Fibroblast of mammary gland (primary cell): ENCODE results near the gene CCDC191.
A peak's percentile ranks its signal among the peaks of the same experiment; 100 is the strongest.

Experiments
- DNase-seq: peaks from one replicate; pipeline ENCODE4 v3.0.0-alpha.2; 2010; ENCODE audit warnings: low read depth
- H3K4me3 ChIP-seq: 2 replicates; pipeline ENCODE4 v1.5.1; 2011; ENCODE audit warnings: low read depth, mild to moderate bottlenecking, low read length, moderate library complexity; ENCODE audit not compliant: control insufficient read depth
- TF ChIP-seq, protein P1 (sequence below): conservative IDR thresholded peaks from 2 replicates; pipeline ENCODE4 v1.5.1; 2011; ENCODE audit warnings: low read depth, low read length, inconsistent platforms; ENCODE audit not compliant: control insufficient read depth, insufficient read depth

The CCDC191 gene

DNA sequence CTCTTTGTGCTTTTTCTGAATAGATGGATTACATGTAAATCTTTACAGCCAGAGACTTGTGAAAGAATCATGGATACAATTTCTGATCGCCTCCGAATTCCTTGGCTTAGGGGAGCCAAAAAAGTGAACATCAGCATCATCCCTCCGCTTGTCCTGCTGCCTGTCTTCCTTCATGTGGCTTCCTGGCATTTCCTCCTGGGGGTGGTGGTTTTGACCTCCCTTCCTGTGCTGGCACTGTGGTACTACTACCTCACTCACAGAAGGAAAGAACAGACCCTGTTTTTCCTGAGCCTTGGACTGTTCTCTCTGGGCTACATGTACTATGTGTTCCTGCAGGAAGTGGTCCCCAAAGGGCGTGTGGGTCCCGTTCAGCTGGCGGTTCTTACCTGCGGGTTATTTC is 102.6 kb downstream of the CCDC191 start:
- no peak for DNase-seq
- TF ChIP-seq, protein P1, sequence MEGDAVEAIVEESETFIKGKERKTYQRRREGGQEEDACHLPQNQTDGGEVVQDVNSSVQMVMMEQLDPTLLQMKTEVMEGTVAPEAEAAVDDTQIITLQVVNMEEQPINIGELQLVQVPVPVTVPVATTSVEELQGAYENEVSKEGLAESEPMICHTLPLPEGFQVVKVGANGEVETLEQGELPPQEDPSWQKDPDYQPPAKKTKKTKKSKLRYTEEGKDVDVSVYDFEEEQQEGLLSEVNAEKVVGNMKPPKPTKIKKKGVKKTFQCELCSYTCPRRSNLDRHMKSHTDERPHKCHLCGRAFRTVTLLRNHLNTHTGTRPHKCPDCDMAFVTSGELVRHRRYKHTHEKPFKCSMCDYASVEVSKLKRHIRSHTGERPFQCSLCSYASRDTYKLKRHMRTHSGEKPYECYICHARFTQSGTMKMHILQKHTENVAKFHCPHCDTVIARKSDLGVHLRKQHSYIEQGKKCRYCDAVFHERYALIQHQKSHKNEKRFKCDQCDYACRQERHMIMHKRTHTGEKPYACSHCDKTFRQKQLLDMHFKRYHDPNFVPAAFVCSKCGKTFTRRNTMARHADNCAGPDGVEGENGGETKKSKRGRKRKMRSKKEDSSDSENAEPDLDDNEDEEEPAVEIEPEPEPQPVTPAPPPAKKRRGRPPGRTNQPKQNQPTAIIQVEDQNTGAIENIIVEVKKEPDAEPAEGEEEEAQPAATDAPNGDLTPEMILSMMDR: no peak
- H3K4me3 ChIP-seq: no peak overlapping the region

DNA sequence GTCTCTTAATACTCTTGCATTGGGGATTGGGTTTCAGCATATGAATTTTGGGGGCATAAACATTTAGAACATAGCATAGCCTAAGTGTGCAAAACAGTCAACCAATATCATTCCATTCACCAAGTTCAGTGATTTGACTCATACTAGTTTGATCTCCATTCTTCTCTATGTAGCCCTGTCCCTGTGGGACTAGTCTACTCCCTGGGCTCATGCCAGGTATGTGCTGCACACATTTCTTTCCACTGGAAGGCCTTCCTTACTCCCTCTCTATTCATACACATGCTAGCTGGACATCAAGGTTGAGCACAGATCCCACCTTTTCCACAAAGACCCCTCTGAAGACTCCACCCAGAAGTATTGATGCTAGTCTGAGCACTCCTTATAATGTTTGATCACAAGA is 103.4 kb downstream of the CCDC191 start:
- no peak for DNase-seq
- TF ChIP-seq, protein P1: no peak
- no peak overlapping the region for H3K4me3 ChIP-seq

DNA sequence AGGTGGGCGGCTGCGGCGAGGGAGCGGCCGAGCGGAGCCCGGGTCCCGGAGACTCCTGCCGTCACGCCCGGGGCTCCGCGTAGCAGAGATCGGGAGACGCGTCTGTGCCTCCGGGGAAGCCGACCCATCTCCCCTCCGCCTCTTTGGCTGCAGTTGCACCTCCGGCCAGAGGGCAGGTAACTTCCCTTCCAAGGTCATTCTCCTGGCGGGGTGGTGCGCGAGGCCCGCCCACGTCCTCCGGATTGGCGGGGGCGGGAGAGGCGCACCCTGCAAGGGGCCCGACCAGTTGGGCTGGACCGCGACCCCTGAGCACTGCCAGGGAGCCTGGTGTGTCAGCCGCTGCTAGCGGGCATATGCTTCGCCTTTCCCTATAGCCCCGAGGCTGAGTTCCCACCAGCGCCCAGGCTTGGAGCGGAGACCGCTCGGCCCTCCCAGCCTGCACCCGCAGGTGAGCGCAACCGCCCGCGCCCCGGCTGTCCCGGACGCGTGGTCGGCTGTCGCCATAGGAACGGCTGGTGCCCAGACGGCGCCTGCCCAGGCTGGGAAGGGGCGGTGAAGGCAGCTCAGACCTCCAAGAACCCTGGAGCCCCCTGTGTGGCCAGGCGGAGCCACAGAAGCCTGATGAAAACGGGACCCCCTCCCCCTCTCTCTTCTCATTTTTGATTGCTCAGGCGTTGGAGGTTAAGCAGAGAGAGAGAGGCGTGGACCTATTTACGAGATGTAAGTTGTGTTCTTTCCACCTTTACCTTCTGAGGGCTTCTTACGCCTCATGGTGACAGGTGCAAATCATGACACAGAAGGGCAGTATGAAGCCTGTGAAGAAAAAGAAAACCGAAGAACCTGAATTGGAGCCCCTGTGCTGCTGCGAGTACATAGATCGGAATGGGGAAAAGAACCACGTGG is 108.1 kb downstream of the CCDC191 start:
- DNase-seq: no peak
- H3K4me3 ChIP-seq: peak overlapping the region; percentile 55
- TF ChIP-seq, protein P1: no peak

DNA sequence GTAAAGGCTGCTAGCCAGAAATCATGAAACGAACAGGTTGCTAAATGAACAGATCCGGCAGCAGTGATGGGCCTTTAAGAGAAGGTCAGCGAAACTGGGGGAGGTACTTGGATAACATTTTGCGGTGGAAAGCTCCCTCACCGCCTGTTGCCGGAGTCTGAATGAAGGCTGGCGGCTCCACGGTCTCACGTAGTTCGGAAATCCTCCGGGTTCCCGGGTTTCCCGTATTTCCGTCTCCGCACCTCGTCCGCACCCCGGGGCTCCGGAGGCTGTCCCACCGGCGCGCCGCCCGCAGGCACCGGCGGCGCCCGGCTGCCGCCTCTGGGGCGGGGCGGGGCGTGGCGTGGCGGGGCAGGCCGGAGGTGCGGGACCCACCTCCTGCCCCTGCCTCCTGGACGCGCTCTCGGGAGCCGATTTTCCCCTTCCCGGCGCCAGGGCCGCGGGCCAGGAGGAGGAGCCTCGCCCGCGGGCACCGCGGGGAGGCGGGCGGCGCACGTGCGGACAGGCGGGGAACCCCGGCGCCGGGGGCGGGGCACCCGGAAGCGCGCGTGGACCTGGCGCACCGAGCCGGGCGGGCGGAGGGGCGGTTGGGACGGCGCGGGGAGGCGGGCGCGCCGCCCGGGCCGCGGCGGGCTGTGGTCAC is 108.8 kb downstream of the CCDC191 start, which contains the start of gene ZDHHC23:
ZDHHC23 (plus strand) TSS at position 642 of the 643 bp plus-strand sequence. CDS start 790 bp downstream, outside the sequence.
- peak; percentile 47 for DNase-seq
- TF ChIP-seq, protein P1: no peak
- H3K4me3 ChIP-seq: peak within 1 kb of the TSS; percentile 58

DNA sequence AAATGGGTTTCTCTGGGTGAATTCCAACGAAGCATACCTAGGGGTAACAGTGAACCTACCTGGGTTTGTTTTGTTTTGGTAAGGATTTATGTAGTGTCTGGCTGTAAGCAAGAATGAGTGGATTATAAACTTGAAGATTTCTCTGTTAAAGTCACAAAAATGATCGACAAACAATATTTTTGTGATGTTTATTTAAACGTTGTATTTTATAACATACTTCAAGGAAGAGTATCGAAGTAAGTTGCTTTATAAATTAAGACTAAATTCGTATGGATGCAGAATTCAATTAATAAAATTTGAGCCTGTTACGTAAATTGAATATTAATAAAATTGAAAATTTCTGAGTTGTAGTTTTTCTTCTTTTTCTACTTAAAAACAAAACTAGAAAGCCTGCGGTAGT is 109.5 kb downstream of the CCDC191 start:
- H3K4me3 ChIP-seq: peak overlapping the region; percentile 58
- TF ChIP-seq, protein P1: no peak

DNA sequence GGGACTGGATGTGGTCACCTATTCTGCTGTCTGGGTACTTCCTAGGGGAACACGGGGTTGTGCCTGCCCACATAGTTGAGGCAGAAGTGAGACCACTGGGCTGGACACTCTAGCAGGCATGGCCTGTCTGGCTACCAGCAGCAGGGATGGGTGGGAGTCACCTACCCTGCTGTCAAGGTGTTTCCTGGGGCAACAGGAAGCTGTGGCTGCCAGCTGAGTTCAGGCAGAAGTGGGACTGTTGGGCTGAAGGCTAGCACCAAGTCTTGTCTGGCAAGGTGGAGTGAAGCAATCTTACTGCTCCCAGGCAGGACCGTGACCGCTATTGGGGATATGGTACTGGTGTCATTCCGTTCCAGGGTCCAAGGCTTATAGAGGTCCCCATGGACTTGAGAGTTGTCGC is 128.8 kb downstream of the CCDC191 start:
- no peak for DNase-seq
- H3K4me3 ChIP-seq: no peak overlapping the region
- TF ChIP-seq, protein P1: no peak

More for the DNA sequence above, 109.5 kb downstream of the CCDC191 start:
- no peak for DNase-seq
